H4 (cell line): ENCODE results near the gene ZG16. TPM values are rescaled to one million over a fixed set of nuclear protein-coding genes. Genes with fewer than 3 reads are reported as not detected.
"Not testable (repeated sequence)": the region's sequence is repeated elsewhere in the genome, so short reads cannot be mapped to it uniquely, and the experiment has no call there.

ENCODE experiments used
- DNase-seq: peaks from one replicate; pipeline ENCODE4 v3.0.0-alpha.2; 2015; ENCODE audit warnings: low spot score
- total RNA-seq: library from RNA; depleted of rRNA; stranded (reverse); fragments of >200 nt; shearing (Covaris generic); gene quantifications from 2 replicates; pipeline ENCODE4 v1.2.3, GENCODE V29; 2014

ZG16 gene
- total RNA-seq, 1 experiment from 2014 or later, result not detected

- DNase-seq, result not testable (repeated sequence)
These were observed 9.1 kb downstream of the ZG16 start for GRCh38 chr16:29787155-29787554.

DNA sequence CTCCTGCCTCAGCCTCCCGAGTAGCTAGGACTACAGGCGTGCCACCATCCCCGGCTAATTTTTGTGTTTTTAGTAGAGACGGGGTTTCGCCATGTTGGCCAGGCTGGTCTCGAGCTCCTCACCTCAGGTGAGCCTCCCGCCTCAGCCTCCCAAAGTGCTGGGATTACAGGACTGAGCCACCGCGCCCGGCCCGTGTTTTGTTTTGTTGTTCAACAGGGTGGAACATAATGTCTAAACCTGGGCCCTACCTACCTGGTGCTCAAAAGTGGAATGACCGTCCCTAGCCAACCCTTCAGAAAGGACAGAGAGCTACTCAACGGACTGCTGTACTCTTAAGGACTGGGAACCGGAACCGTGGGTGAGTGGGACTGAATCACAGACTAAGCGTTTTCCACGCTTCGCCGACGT, 11.7 kb downstream of the ZG16 start:
- DNase-seq, result no peak

- peak; percentile 97 for DNase-seq
These were observed 12.3 kb downstream of the ZG16 start, which contains the start of gene KIF22 for GRCh38 chr16:29790183-29790948. KIF22 (plus strand) TSS chr16:29790751; CDS start chr16:29790760, 9 bp downstream.

DNA sequence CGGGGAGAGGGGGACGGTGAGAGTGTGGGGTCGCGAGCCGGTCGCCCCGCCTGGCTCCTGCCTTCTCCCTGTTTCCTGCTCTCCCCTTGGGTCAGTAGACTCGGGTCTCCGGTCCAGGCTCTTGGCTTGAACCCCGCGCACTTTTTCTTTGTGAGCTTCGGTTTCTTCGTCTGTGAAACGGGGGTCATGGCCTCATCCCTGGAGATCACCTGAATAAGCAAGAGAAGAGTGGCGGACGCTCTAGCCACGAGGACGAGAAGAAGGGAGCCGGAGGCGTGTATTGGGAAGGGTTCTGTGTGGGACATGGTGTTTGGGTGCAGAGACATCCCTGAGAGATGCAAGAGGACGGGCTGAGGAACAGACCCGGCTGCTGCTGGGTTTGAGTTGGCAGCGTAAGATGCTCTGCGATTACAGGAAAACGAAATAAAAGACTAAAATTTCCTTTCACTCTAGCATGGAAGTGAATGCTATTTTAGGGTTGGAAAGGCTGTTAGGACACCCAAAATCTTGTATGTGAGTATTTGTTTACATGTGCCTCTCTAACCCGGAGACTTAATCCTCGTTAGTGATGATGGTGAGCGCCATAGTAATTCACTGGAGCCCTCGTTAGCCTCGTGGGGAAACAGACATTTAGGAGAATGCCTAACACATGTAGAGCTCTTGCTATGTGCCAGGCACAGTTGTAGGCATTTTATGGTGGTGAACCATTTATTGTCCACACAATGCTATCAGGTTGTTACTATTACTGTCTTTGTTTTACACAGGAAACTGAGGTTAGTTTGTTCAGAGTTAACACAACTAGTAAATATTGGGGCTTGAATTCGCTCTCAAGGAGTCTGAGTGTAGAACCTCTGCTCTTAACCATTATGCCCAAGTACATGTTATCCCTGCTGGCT, 13.1 kb downstream of the ZG16 start:
- no peak for DNase-seq

DNA sequence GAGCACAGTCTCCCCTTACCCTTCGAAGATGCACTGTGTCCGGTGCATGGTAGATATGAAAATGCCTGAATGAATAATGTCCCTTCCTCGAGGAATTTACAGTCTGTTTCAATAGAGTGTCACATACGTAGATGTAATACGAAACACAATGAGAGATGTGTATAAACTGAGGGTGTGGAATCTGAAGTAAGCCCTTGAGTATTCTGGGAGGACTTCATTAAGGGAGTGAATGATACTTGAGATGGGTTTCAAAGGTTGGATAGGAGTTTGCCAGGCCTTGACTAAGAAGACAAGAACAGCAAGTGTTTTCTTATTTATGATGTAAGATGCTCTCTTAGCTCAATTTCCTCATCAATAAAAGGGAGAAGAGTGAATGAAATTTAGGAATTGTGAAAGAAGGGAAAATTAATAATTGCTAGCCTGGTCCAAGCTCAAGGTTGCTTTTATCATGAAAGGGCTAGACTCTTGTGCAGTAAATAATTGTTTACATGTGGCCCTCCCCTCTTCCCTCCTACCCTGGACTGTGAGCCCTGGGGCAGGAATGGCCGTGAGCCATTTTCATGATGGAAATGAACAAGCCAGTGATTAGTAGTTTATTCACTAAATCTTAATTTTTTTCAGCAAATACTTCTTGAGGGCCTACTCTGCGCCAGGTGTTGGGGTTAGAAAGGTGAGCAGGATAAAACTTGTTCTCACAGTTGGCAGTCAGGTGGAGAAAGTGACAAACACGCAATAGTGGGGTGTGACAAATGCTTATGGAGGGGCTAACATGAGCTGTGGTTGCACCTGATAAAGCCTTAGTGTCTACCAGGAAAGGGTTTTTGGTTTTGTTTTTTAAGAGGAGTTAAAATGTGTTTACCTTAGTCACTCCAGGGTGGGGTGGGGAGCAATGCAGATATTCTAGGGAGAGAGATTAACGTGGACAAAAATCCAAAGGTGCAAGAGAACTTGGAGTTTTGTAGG, 14.1 kb downstream of the ZG16 start:
- DNase-seq, result no peak

DNA sequence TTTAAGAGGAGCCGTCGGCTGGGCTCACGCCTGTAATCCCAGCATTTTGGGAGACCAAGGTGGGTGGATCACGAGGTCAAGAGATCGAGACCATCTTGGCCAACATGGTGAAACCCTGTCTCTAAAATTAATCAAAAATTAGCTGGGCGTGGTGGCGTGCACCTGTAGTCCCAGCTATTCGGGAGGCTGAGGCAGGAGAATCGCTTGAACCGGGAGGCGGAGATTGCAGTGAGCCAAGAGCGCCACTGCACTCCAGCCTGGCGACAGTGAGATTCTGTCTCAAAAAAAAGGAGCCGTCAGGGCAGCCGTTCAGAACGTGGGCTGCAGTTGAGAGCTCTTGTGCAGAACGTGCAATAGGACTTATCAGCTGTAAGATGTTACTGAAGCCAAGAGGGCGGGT, 15.1 kb downstream of the ZG16 start:
- DNase-seq, result not testable (repeated sequence)

- DNase-seq, result no peak
These were observed 16.2 kb downstream of the ZG16 start for GRCh38 chr16:29794231-29794710.

DNA sequence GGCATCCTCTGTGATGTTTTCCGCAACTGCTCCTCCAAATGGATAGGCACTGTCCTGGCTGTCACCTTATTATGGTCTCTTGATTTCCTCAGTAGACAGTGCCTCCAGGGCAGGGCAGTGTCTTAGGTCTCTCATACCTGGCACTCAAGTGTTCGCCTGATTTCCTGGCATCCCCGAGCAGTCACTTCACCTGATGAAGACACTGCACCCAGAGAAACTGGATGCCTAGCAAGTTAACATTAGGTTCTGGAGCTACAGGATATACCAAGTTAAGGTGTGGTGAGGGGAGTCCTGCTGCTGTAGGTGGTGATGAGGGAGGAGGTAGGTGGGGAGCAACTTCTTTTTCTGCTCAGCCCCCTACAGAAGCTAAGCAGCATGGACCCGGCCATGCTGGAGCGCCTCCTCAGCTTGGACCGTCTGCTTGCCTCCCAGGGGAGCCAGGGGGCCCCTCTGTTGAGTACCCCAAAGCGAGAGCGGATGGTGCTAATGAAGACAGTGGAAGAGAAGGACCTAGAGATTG, 24.4 kb downstream of the ZG16 start:
- no peak for DNase-seq

DNA sequence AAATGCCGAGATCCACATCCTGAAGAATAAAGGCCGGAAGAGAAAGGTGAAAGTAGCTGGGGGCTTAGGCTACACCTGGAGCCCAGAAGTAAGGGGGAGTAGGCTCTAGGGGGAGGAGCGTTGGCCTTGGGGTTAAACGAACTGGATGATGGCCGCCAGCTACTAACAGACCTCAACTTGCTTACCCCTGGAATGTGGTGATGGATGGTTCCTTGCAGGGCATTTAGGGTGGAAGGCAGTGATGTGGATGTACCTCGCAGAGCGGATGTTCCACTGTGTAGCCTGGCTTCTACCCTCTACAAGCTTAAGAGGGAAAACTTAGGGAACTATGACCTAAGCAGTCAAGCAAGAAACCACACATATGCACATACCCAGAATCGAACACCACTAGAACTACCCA, 26.0 kb downstream of the ZG16 start:
- no peak for DNase-seq

- no peak for DNase-seq
These were observed 26.6 kb downstream of the ZG16 start for GRCh38 chr16:29804455-29805231.

GRCh38 chr16:29805232-29806098, 27.4 kb downstream of the ZG16 start:
- DNase-seq, result peak; percentile 96

DNA sequence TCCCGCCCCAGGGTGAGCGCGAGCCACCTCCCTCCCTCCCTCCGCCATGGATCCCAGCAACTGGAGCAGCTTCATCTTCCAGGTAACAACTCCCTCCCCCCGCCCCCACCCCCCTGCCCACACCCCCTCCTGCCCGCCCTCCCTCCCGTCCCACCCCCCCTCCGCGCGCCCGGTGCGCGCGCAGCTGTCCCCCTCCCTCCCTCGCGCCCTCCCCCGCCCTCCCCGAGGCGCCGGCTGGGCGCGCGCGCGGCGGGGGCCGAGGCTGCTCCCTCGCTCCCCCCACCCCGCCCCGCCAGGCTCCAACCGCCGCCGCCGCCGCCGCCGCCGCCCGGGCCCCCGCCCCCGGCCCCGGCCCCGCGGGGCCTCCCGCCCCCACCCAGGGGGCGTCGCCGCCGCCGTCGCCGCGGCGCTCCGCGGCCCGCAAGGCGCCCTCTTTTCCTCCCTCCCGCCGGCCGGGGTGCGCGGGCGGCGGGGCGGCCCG, 28.1 kb downstream of the ZG16 start, which contains the start of gene MAZ:
MAZ (plus strand) TSS at position 431 of the 481 bp plus-strand sequence. CDS start 173 bp downstream, outside the sequence.
- DNase-seq, result peak; percentile 92

DNA sequence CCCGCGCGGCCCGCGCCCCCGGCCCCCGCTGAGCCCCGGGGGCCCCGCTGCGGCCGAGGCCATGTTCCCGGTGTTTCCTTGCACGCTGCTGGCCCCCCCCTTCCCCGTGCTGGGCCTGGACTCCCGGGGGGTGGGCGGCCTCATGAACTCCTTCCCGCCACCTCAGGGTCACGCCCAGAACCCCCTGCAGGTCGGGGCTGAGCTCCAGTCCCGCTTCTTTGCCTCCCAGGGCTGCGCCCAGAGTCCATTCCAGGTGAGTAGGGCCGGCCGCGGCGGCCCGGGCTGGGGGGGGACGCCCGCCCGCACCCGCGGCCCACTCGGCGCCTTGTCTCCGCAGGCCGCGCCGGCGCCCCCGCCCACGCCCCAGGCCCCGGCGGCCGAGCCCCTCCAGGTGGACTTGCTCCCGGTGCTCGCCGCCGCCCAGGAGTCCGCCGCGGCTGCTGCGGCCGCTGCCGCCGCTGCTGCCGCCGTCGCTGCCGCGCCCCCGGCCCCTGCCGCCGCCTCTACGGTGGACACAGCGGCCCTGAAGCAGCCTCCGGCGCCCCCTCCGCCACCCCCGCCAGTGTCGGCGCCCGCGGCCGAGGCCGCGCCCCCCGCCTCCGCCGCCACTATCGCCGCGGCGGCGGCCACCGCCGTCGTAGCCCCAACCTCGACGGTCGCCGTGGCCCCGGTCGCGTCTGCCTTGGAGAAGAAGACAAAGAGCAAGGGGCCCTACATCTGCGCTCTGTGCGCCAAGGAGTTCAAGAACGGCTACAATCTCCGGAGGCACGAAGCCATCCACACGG, 28.8 kb downstream of the ZG16 start:
- DNase-seq, result peak; percentile 71

GRCh38 chr16:29807426-29808218, 29.6 kb downstream of the ZG16 start:
- DNase-seq, result peak; percentile 86

DNA sequence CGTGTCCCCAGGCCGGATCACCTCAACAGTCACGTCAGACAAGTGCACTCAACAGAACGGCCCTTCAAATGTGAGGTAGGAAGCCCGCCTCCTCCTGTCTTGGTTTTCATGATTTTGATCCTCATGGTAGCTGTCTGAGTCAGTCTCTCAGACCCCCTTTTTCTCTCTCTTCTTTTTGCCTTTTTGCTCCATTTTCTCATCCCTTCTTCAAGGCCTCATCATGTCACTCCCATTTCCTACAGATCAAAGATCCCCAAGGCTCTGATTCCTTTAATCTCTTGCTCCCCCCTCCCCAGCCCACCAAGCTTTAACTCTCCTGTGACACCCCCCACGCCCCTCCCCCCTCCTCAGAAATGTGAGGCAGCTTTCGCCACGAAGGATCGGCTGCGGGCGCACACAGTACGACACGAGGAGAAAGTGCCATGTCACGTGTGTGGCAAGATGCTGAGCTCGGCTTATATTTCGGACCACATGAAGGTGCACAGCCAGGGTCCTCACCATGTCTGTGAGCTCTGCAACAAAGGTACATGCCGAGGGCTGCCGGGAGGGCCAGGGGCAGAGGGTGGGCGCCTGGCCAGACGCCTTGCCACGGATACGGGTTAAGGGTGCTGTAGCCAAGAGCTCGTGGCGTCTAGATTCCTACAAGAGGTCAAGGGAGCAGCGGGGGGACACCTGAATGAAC, 30.3 kb downstream of the ZG16 start:
- no peak for DNase-seq

DNA sequence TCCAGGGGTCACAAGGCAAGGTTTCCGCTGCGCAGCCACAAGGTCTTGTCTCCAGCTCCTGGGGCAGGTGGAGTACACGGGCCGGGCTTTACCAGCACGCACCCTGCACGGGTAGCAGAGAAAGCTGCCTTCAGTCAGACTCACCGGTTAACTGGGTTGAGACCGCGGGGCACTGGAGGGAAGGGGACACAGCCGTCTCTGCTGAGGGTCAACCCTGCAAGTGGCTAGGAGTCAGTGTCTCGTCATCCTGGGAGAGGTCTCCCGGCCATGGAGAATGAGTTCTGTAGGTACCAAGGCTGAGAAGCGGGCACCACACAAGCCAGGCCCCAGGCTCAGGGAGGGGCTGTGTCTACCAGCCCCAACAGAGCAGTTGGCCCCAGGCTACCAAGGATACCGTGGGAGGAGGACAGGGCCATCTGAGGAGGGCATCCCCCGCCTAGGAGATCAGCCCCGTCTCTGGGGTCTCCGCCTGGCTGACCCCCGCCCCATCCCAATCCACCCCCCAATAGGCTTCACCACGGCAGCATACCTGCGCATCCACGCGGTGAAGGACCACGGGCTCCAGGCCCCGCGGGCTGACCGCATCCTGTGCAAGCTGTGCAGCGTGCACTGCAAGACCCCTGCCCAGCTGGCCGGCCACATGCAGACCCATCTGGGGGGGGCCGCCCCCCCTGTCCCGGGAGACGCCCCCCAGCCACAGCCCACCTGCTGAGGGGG, 31.1 kb downstream of the ZG16 start:
- DNase-seq, result no peak
